HEK293T (cell line): ENCODE data around the gene GNLY.
A peak's percentile ranks its signal among the peaks of the same experiment; 100 is the strongest.

ENCODE experiments used
- CTCF ChIA-PET: fragments of 350-600 bp; formaldehyde crosslinking; extraction: SDS; loops from one replicate; lab custom pipeline; 2021; ENCODE audit warnings: antibody characterized with exemption, inconsistent platforms; lab: Yijun Ruan, JAX
- POLR2A ChIA-PET: fragments of 350-600 bp; formaldehyde crosslinking; extraction: SDS; loops from one replicate; lab custom pipeline; 2020; ENCODE audit warnings: antibody characterized with exemption, inconsistent platforms; lab: Yijun Ruan, JAX
- DNase-seq: peaks from one replicate; pipeline ENCODE4 v3.0.0; 2012; ENCODE audit warnings: mixed read lengths; ENCODE audit errors: extremely low spot score
- ARNT ChIP-seq: fragments of 450-650 bp; IDR thresholded peaks from 2 replicates; pipeline ENCODE4 v1.6.1; 2017; ENCODE audit warnings: mild to moderate bottlenecking
- BHLHE40 ChIP-seq: fragments of 450-650 bp; IDR thresholded peaks from 2 replicates; pipeline ENCODE4 v1.6.1; 2016; ENCODE audit warnings: mild to moderate bottlenecking, moderate library complexity, borderline replicate concordance
- CTBP1 ChIP-seq: fragments of 450-650 bp; IDR thresholded peaks from 2 replicates; pipeline ENCODE4 v1.6.1; 2016; ENCODE audit warnings: borderline replicate concordance
- ELF4 ChIP-seq: fragments of 450-650 bp; IDR thresholded peaks from 2 replicates; pipeline ENCODE4 v1.6.1; 2017; ENCODE audit warnings: antibody characterized with exemption
- FOXA1 ChIP-seq: fragments of 450-650 bp; IDR thresholded peaks from 2 replicates; pipeline ENCODE4 v1.6.1; 2016; ENCODE audit warnings: mild to moderate bottlenecking
- FOXK2 ChIP-seq: fragments of 450-650 bp; IDR thresholded peaks from 2 replicates; pipeline ENCODE4 v1.6.1; 2016; ENCODE audit warnings: mild to moderate bottlenecking
- FOXM1 ChIP-seq: fragments of 450-650 bp; IDR thresholded peaks from 2 replicates; pipeline ENCODE4 v1.6.1; 2017; ENCODE audit warnings: mild to moderate bottlenecking, borderline replicate concordance
- HDGF ChIP-seq: fragments of 450-650 bp; IDR thresholded peaks from 2 replicates; pipeline ENCODE4 v1.6.1; 2017; ENCODE audit warnings: antibody characterized with exemption, borderline replicate concordance
- L3MBTL2 ChIP-seq: fragments of 450-650 bp; conservative IDR thresholded peaks from 2 replicates; pipeline ENCODE4 v1.6.1; 2016; ENCODE audit warnings: mild to moderate bottlenecking
- LEF1 ChIP-seq: fragments of 450-650 bp; IDR thresholded peaks from 2 replicates; pipeline ENCODE4 v1.6.1; 2017; ENCODE audit warnings: mild to moderate bottlenecking, borderline replicate concordance
- NFRKB ChIP-seq: fragments of 450-650 bp; IDR thresholded peaks from 2 replicates; pipeline ENCODE4 v1.6.1; 2016; ENCODE audit warnings: mild to moderate bottlenecking, moderate library complexity
- PKNOX1 ChIP-seq: fragments of 450-650 bp; IDR thresholded peaks from 2 replicates; pipeline ENCODE4 v1.6.1; 2016
- SP1 ChIP-seq: fragments of 450-650 bp; IDR thresholded peaks from 2 replicates; pipeline ENCODE4 v1.6.1; 2017
- SUZ12 ChIP-seq: fragments of 450-650 bp; IDR thresholded peaks from 2 replicates; pipeline ENCODE4 v1.6.1; 2016; ENCODE audit warnings: mild to moderate bottlenecking
- TARDBP ChIP-seq: fragments of 450-650 bp; IDR thresholded peaks from 2 replicates; pipeline ENCODE4 v1.6.1; 2016
- ZNF384 ChIP-seq: fragments of 450-650 bp; IDR thresholded peaks from 2 replicates; pipeline ENCODE4 v1.6.1; 2016

The GNLY gene

GRCh38 chr2:85706599-85707296, 12.6 kb downstream of the GNLY start:
- ChIA-PET POLR2A (interaction anchor here (0.7 kb wide), 1 partner anchor 95 kb away, joined by 3 read pairs; the partner anchor contains the start of gene C2orf68), CTCF (interaction anchor here (1.2 to 3.5 kb wide), 5 partner anchors 18 to 105 kb away, joined by 3 to 17 read pairs (median 5); no protein-coding TSS in a partner anchor)
- DNase-seq, result no peak
- TF ChIP-seq FOXK2, result no peak
- TF ChIP-seq SP1, result no peak
- TF ChIP-seq TARDBP, result no peak
- TF ChIP-seq HDGF, result no peak
- TF ChIP-seq FOXA1, result no peak
- no peak for TF ChIP-seq SUZ12
- no peak for TF ChIP-seq ARNT
- no peak for TF ChIP-seq NFRKB
- no peak for TF ChIP-seq ZNF384
- TF ChIP-seq PKNOX1, result no peak
- no peak for TF ChIP-seq FOXM1
- TF ChIP-seq BHLHE40, result no peak
- TF ChIP-seq LEF1, result no peak
- TF ChIP-seq L3MBTL2, result no peak

- TF ChIP-seq LEF1 (no peak), FOXA1 (0 out of 2 replicates have a peak, but pooled peaks have one; percentile 19), SP1 (no peak), HDGF (no peak)
- ChIA-PET CTCF (interaction anchor here (0.8 to 3.7 kb wide), 11 partner anchors 12 to 194 kb away, joined by 3 to 17 read pairs (median 4); no protein-coding TSS in a partner anchor), POLR2A (no interaction called here)
- peak; percentile 78 for DNase-seq
These were observed 13.1 kb downstream of the GNLY start for GRCh38 chr2:85707304-85707703.

GRCh38 chr2:85708641-85709040, 14.5 kb downstream of the GNLY start:
- CTCF ChIA-PET, result interaction anchor here (1.3 to 3.7 kb wide), 4 partner anchors 11 to 100 kb away, joined by 4 to 17 read pairs (median 6); no protein-coding TSS in a partner anchor
- DNase-seq, result no peak
- TF ChIP-seq SP1 (no peak), FOXK2 (no peak), ELF4 (no peak), BHLHE40 (no peak), FOXA1 (no peak), CTBP1 (no peak), L3MBTL2 (no peak), ARNT (no peak), SUZ12 (no peak), NFRKB (no peak)
- POLR2A ChIA-PET, result no interaction called here

- ChIA-PET POLR2A (no interaction called here), CTCF (interaction anchor here (2.4 to 3.7 kb wide), 2 partner anchors 10 to 72 kb away, joined by 8 to 17 read pairs; no protein-coding TSS in a partner anchor)
- TF ChIP-seq LEF1, result no peak
- no peak for TF ChIP-seq CTBP1
- no peak for TF ChIP-seq L3MBTL2
- no peak for TF ChIP-seq FOXK2
- no peak for TF ChIP-seq BHLHE40
- no peak for TF ChIP-seq TARDBP
- no peak for TF ChIP-seq HDGF
- no peak for TF ChIP-seq FOXA1
- no peak for TF ChIP-seq NFRKB
- no peak for TF ChIP-seq SUZ12
- no peak for TF ChIP-seq ZNF384
- no peak for TF ChIP-seq ARNT
- TF ChIP-seq FOXM1, result no peak
- DNase-seq, result no peak
These were observed 15.2 kb downstream of the GNLY start for GRCh38 chr2:85709401-85709811.

GRCh38 chr2:85710687-85711577, 16.8 kb downstream of the GNLY start:
- ChIA-PET CTCF (interaction anchor here (2.4 to 3.7 kb wide), 2 partner anchors 8 to 74 kb away, joined by 8 to 17 read pairs; no protein-coding TSS in a partner anchor), POLR2A (no interaction called here)
- no peak for DNase-seq
- TF ChIP-seq ELF4, result no peak

- CTCF ChIA-PET, result no interaction called here
- POLR2A ChIA-PET, result no interaction called here
- TF ChIP-seq BHLHE40 (no peak), NFRKB (no peak), ZNF384 (no peak), ELF4 (no peak), SUZ12 (no peak), ARNT (no peak), L3MBTL2 (no peak), FOXA1 (no peak), HDGF (no peak), LEF1 (no peak), FOXM1 (no peak), SP1 (no peak)
- DNase-seq, result no peak
These were observed 17.5 kb downstream of the GNLY start for GRCh38 chr2:85711578-85712060.

- POLR2A ChIA-PET, result no interaction called here
These were observed 18.2 kb downstream of the GNLY start for GRCh38 chr2:85712336-85712735.

More at GRCh38 chr2:85712336-85712735, 18.2 kb downstream of the GNLY start:
- CTCF ChIA-PET, result no interaction called here
- no peak for DNase-seq
- no peak for TF ChIP-seq PKNOX1
- no peak for TF ChIP-seq L3MBTL2
- TF ChIP-seq FOXK2, result no peak
- no peak for TF ChIP-seq CTBP1
- no peak for TF ChIP-seq TARDBP
- TF ChIP-seq NFRKB, result no peak
- TF ChIP-seq ELF4, result no peak
- no peak for TF ChIP-seq FOXA1
- TF ChIP-seq LEF1, result no peak
- no peak for TF ChIP-seq BHLHE40
- TF ChIP-seq ARNT, result no peak
